ENCODE results near the gene BEAN1.
A peak's percentile ranks its signal among the peaks of the same experiment; 100 is the strongest.

The BEAN1 gene

DNA sequence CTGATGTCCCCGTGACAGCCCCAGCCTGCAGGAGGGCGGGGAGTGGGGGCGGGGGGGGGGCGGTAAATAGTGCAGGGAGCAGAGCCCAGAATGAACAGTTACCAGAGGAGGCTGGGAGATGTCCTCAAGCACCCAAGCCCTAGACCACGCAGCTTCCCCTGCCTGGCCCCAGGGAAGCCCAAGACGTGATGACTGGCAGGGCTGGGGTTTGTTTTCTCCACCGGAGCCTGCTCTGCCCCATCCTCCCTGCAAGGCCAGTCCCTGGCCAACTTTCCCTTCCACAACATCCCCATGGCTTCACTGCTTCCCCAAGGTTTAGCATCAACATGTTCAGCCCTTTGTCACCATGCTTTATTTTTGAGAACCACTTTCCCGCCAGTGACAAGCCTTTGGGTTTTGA lies 1.4 kb upstream of the BEAN1 start:
- peaks cover 5% of the 10 kb centered on the region for H3K4me1 Mint-ChIP-seq
- ATAC-seq (no peak), DNase-seq (no peak)
- peaks cover 72% of the 10 kb centered on the region for H3K27me3 Mint-ChIP-seq
- no peaks in the 10 kb centered on the region for H3K9me3 Mint-ChIP-seq
- H3K27ac Mint-ChIP-seq: no peak overlapping the region
- H3K4me3 Mint-ChIP-seq: peak overlapping the region in 1 of 2 donors; percentile 11

- Mint-ChIP-seq H3K4me1 (peaks cover 5% of the 10 kb centered on the region), H3K9me3 (no peaks in the 10 kb centered on the region), H3K4me3 (no peak overlapping the region), H3K27ac (no peak overlapping the region), H3K27me3 (peaks cover 79% of the 10 kb centered on the region)
- DNase-seq (no peak), ATAC-seq (peak; percentile 24)
These were observed 721 bp upstream of the BEAN1 start for GRCh38 chr16:66426112-66427035.

GRCh38 chr16:66427871-66428681 lies 981 bp downstream of the BEAN1 start:
- peak overlapping the region; percentile 10 to 48 for H3K4me3 Mint-ChIP-seq
- no peak for DNase-seq
- H3K4me1 Mint-ChIP-seq: peaks cover 5% of the 10 kb centered on the region
- H3K27ac Mint-ChIP-seq: no peak overlapping the region
- no peaks in the 10 kb centered on the region for H3K9me3 Mint-ChIP-seq
- H3K27me3 Mint-ChIP-seq: peaks cover 93% of the 10 kb centered on the region
- peak; percentile 51 for ATAC-seq

- Mint-ChIP-seq H3K27ac (no peak overlapping the region), H3K4me3 (no peak overlapping the region), H3K4me1 (peaks cover 5% of the 10 kb centered on the region), H3K27me3 (peaks cover 94% of the 10 kb centered on the region), H3K9me3 (no peaks in the 10 kb centered on the region)
- ATAC-seq (no peak), DNase-seq (no peak)
These were observed 1.7 kb downstream of the BEAN1 start for GRCh38 chr16:66428682-66429251.

GRCh38 chr16:66429290-66429962 lies 2.3 kb downstream of the BEAN1 start:
- Mint-ChIP-seq H3K9me3 (no peaks in the 10 kb centered on the region), H3K27ac (no peak overlapping the region), H3K4me1 (peaks cover 5% of the 10 kb centered on the region), H3K27me3 (peaks cover 90% of the 10 kb centered on the region), H3K4me3 (no peak overlapping the region)
- ATAC-seq (no peak), DNase-seq (no peak)

GRCh38 chr16:66430214-66430613 lies 3.1 kb downstream of the BEAN1 start:
- Mint-ChIP-seq H3K9me3 (no peaks in the 10 kb centered on the region), H3K27me3 (peaks cover 83% of the 10 kb centered on the region), H3K4me1 (peaks cover 5% of the 10 kb centered on the region), H3K27ac (no peak overlapping the region), H3K4me3 (no peak overlapping the region)
- ATAC-seq (no peak), DNase-seq (no peak)

DNA sequence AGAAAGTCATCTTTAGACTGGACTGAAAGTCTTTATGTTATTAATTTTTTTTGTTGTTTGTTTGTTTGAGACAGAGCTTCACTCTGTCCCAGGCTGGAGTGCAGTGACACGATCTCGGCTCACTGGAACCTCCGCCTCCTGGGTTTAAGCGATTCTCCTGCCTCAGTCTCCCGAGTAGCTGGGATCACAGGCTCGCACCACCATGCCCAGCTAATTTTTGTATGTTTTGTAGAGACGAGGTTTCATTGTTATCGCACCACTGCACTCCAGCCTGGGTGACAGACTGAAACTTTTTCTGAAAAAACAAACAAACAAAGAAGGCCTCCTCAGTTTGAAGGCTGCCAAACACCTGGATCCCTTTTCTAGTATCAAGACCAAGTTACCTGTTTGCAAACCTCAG lies 4.7 kb downstream of the BEAN1 start:
- peaks cover 67% of the 10 kb centered on the region for H3K27me3 Mint-ChIP-seq
- ATAC-seq (no peak), DNase-seq (no peak)
- H3K4me1 Mint-ChIP-seq: peaks cover under 1% of the 10 kb centered on the region
- no peak overlapping the region for H3K27ac Mint-ChIP-seq
- H3K4me3 Mint-ChIP-seq: no peak overlapping the region
- H3K9me3 Mint-ChIP-seq: no peaks in the 10 kb centered on the region

DNA sequence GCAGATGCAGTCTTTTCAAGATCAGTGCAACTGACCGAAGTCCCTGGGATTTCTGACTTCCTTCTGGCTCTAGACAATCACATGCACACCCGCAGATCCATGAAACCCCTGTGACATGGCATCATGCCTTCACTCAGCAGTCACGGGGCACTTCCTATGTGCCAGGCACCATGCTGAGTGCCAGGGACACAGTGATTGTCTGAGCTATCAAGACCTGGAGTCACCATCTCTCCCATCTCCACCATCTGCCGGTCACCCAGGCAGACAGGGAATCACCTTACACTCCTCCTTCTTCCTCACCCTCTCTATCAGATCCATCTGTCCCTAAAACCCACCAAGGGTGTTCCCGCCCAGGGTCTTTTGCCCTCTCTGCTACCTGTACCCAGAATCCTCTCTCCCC lies 5.3 kb downstream of the BEAN1 start:
- ATAC-seq (no peak), DNase-seq (no peak)
- Mint-ChIP-seq H3K27ac (no peak overlapping the region), H3K4me3 (no peak overlapping the region), H3K27me3 (peaks cover 65% of the 10 kb centered on the region), H3K9me3 (no peaks in the 10 kb centered on the region), H3K4me1 (no peaks in the 10 kb centered on the region)

- no peaks in the 10 kb centered on the region for H3K9me3 Mint-ChIP-seq
- H3K27ac Mint-ChIP-seq: no peak overlapping the region
- peaks cover 42% of the 10 kb centered on the region for H3K27me3 Mint-ChIP-seq
- H3K4me1 Mint-ChIP-seq: no peaks in the 10 kb centered on the region
- H3K4me3 Mint-ChIP-seq: no peak overlapping the region
- ATAC-seq (no peak), DNase-seq (no peak)
These were observed 7.7 kb downstream of the BEAN1 start for GRCh38 chr16:66434619-66435430.

- peaks cover 38% of the 10 kb centered on the region for H3K27me3 Mint-ChIP-seq
- no peak overlapping the region for H3K4me3 Mint-ChIP-seq
- H3K27ac Mint-ChIP-seq: no peak overlapping the region
These were observed 8.8 kb downstream of the BEAN1 start for GRCh38 chr16:66435896-66436295.

GRCh38 chr16:66437391-66437945 lies 10.4 kb downstream of the BEAN1 start:
- no peak for ATAC-seq

More at GRCh38 chr16:66435896-66436295, 8.8 kb downstream of the BEAN1 start:
- Mint-ChIP-seq H3K4me1 (no peaks in the 10 kb centered on the region), H3K9me3 (no peaks in the 10 kb centered on the region)
- no peak for ATAC-seq
- DNase-seq: no peak

DNA sequence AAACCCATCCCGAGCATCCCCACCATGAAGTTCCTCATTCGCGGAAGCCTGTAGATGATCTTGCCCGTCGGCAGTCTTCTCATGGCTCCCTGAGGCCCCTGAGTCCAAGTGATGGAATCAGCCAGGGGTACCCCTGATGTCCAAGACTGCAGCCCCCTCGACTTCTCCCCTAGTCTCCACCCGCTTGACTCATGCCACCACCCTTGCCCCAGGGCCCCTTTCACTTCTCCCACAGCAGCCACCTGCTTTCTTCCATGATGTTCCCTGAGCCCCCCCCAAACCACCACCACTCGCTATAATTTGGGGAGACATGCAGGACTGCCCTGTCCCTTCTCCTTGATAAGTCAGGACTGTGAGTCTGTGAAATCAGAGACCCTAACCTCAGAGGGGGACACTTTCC lies 11.4 kb downstream of the BEAN1 start:
- Mint-ChIP-seq H3K9me3 (no peaks in the 10 kb centered on the region), H3K27me3 (peaks cover 17% of the 10 kb centered on the region), H3K4me3 (no peak overlapping the region), H3K27ac (peak overlapping the region in 1 of 2 donors; percentile 59), H3K4me1 (no peaks in the 10 kb centered on the region)
- no peak for ATAC-seq
- no peak for DNase-seq

More at GRCh38 chr16:66437391-66437945, 10.4 kb downstream of the BEAN1 start:
- H3K9me3 Mint-ChIP-seq: no peaks in the 10 kb centered on the region
- peaks cover 27% of the 10 kb centered on the region for H3K27me3 Mint-ChIP-seq
- no peak overlapping the region for H3K4me3 Mint-ChIP-seq
- no peak overlapping the region for H3K27ac Mint-ChIP-seq
- no peaks in the 10 kb centered on the region for H3K4me1 Mint-ChIP-seq
- no peak for DNase-seq

DNA sequence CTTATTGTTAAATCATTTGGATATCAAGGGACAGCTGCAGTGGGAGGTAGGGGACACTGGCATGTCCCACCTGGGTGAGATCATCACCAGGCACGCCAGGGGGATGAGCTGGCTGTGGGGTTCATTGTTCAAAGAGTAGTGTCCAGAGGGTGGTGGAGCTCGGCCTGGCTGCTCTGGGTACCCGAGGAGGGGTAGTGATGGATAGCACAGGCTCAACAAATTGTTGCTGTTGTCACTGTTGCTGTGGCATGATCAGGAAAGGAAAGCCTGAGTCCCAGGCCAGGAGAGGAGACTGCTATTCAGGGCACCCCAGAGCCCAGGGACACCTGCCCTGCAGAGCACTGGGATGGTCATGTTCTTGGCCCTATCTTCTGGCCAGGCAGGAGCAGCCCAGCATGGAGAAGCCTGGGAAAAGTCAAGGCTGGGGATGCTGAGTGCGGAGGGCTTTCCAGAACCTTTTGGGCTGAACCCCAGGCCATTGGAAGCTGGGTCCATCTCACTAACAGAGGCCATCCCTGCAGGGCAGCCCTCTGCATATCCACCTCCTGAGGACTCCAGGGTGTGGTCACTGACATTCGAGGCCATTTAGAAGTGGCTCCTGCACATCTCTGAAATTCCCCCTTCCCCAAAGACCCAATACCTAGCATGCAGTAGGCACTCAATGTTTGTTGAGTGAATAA lies 12.1 kb downstream of the BEAN1 start:
- Mint-ChIP-seq H3K4me3 (no peak overlapping the region), H3K4me1 (no peaks in the 10 kb centered on the region), H3K9me3 (no peaks in the 10 kb centered on the region), H3K27ac (no peak overlapping the region), H3K27me3 (peaks cover 18% of the 10 kb centered on the region)
- ATAC-seq (no peak), DNase-seq (no peak)

- H3K9me3 Mint-ChIP-seq: no peaks in the 10 kb centered on the region
- no peak overlapping the region for H3K4me3 Mint-ChIP-seq
- H3K27me3 Mint-ChIP-seq: peaks cover 22% of the 10 kb centered on the region
- H3K4me1 Mint-ChIP-seq: no peaks in the 10 kb centered on the region
- ATAC-seq (no peak), DNase-seq (no peak)
- H3K27ac Mint-ChIP-seq: no peak overlapping the region
These were observed 13.2 kb downstream of the BEAN1 start for GRCh38 chr16:66440271-66440802.

Data from stimulated activated naive CD8-positive, alpha-beta T cell treated with anti-CD3 and anti-CD28 coated beads, Interleukin-15, amount 100 ng/mL, for 72 hours (primary cell).